Measurements from ENCODE around the gene MYO15B. TPM values are rescaled to one million over a fixed set of nuclear protein-coding genes. Genes with fewer than 3 reads are reported as not detected.
"Not testable (repeated sequence)": the region's sequence is repeated elsewhere in the genome, so short reads cannot be mapped to it uniquely, and the experiment has no call there.

The MYO15B gene
- total RNA-seq, 1 experiment from 2014 or later = 2.9 TPM

GRCh38 chr17:75635610-75636202 is 48.1 kb downstream of the MYO15B start:
- no peak for DNase-seq (ENCODE audit: extremely low read depth, low read depth)

GRCh38 chr17:75636381-75637142 is 49.0 kb downstream of the MYO15B start:
- DNase-seq (ENCODE audit: extremely low read depth, low read depth) = no peak

- no peak for DNase-seq (ENCODE audit: extremely low read depth, low read depth)
These were observed 49.5 kb downstream of the MYO15B start for GRCh38 chr17:75637143-75637538.

- DNase-seq (ENCODE audit: extremely low read depth, low read depth) = no peak
These were observed 50.0 kb downstream of the MYO15B start for GRCh38 chr17:75637551-75637950.

GRCh38 chr17:75638039-75638438 is 50.4 kb downstream of the MYO15B start:
- DNase-seq (ENCODE audit: extremely low read depth, low read depth) = not testable (repeated sequence)

- DNase-seq (ENCODE audit: extremely low read depth, low read depth) = no peak
These were observed 51.3 kb downstream of the MYO15B start for GRCh38 chr17:75638893-75639292.

GRCh38 chr17:75639327-75639726 is 51.7 kb downstream of the MYO15B start:
- DNase-seq (ENCODE audit: extremely low read depth, low read depth) = no peak

- no peak for DNase-seq (ENCODE audit: extremely low read depth, low read depth)
These were observed 52.4 kb downstream of the MYO15B start for GRCh38 chr17:75639771-75640555.

- no peak for DNase-seq (ENCODE audit: extremely low read depth, low read depth)
These were observed 53.0 kb downstream of the MYO15B start for GRCh38 chr17:75640556-75641119.

GRCh38 chr17:75641343-75641742 is 53.7 kb downstream of the MYO15B start:
- no peak for DNase-seq (ENCODE audit: extremely low read depth, low read depth)

GRCh38 chr17:75642182-75642783 is 54.7 kb downstream of the MYO15B start:
- no peak for DNase-seq (ENCODE audit: extremely low read depth, low read depth)

GRCh38 chr17:75642784-75643642 is 55.4 kb downstream of the MYO15B start:
- no peak for DNase-seq (ENCODE audit: extremely low read depth, low read depth)

GRCh38 chr17:75643643-75644017 is 56.0 kb downstream of the MYO15B start:
- no peak for DNase-seq (ENCODE audit: extremely low read depth, low read depth)

GRCh38 chr17:75645501-75645888 is 57.9 kb downstream of the MYO15B start:
- DNase-seq (ENCODE audit: extremely low read depth, low read depth) = no peak

GRCh38 chr17:75645889-75646637 is 58.5 kb downstream of the MYO15B start:
- DNase-seq (ENCODE audit: extremely low read depth, low read depth) = no peak

GRCh38 chr17:75646638-75646992 is 59.0 kb downstream of the MYO15B start:
- DNase-seq (ENCODE audit: extremely low read depth, low read depth) = no peak

- no peak for DNase-seq (ENCODE audit: extremely low read depth, low read depth)
These were observed 59.5 kb downstream of the MYO15B start for GRCh38 chr17:75647061-75647460.

GRCh38 chr17:75647921-75648320 is 60.3 kb downstream of the MYO15B start:
- no peak for DNase-seq (ENCODE audit: extremely low read depth, low read depth)

- no peak for DNase-seq (ENCODE audit: extremely low read depth, low read depth)
These were observed 62.1 kb downstream of the MYO15B start for GRCh38 chr17:75649687-75650086.
